Measurements from ENCODE around the gene UQCC2.
A peak's percentile ranks its signal among the peaks of the same experiment; 100 is the strongest.

Gene UQCC2

DNA sequence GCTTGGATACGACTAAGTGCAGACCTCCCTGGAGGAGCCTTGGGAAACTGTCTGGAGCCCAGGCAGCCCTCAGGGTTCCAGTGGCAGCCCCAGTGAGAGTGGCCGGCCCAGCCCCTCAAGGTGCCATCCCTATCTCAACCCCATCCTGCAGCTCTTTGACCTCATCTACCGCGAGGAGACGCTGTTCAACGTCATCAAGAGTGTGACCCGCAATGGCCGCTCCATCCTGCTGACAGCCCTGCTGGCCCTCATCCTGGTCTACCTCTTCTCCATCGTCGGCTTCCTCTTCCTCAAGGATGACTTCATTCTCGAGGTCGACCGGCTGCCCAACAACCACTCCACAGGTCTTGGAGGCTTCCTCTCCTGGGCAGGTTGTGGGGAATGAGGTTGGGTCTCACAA, 20.7 kb downstream of the UQCC2 start:
- DNase-seq (ENCODE audit: low read depth), result no peak

DNA sequence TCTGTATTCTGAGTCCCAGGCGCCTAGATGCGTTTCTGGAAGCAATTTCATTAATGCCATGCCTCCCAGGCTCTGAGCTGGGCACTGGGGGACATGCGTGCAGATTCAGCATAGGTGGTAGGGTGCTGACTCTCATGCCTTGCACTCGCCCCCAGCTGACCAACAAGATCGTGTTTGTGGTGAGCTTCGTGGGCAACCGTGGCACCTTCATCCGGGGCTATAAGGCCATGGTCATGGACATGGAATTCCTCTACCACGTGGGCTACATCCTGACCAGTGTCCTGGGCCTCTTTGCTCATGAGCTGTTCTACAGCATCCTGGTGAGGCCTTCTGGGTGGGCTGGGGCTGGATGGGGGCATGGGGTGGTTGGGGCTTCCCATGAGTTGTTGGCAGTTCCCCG, 21.6 kb downstream of the UQCC2 start:
- no peak for DNase-seq (ENCODE audit: low read depth)

DNA sequence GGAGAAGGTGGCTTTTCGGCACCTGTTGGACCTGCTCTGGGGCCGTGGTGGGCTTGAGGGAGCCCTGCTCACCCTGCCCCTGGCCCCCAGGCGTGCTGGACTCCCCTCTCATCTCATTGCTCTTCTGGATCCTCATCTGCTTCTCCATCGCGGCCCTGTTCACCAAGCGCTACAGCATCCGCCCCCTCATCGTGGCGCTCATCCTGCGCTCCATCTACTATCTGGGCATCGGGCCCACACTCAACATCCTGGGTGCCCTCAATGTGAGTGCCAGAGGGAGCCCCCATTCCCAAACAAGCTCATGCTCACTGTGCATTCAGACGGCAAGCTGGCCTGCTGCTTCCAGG, 22.4 kb downstream of the UQCC2 start:
- DNase-seq (ENCODE audit: low read depth), result no peak

DNA sequence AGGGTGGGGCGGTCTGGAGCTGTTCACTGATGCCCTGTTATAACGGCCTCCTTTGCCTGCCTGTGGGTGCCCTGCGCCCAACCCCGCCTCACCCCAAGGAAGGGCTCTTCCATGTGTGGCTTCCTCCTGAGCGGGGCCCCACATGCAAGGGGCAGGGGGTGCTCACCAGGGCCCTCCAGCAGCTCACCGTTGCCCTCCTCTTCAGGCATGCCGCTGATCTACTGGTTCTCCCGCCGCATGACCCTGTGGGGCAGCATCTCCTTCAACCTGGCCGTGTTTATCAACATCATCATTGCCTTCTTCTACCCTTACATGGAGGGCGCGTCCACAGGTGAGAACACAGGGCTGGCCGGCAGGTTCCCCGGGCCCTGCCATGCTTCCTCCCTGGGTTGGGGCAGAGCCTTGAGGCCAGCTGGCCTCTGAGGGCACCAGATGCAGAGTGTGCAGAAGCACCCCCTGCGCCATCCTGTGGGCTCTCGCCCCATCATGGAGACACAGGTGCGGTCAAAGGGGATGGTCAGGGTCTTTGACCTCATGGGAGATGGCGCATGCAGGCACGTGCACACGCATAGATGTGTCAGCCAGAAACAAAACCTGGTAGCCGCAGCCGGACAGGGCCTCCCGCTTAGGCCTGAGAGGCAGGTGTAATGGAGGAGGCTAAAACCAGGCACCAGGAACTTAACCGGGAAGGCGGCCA, 22.9 kb downstream of the UQCC2 start:
- DNase-seq (ENCODE audit: low read depth), result no peak

DNA sequence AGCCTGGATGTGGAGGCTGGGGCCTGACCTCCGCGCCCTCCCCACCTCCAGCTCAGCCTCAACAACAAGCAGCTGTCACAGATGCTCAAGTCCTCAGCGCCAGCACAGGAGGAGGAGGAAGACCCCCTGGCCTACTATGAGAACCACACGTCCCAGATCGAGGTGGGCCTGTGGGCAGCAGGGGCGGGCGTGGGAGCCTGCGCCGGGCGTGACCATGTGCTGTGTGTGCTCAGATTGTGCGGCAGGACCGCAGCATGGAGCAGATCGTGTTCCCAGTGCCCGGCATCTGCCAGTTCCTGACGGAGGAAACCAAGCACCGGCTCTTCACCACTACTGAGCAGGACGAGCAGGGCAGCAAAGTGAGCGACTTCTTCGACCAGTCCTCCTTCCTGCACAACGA, 23.5 kb downstream of the UQCC2 start:
- DNase-seq (ENCODE audit: low read depth), result no peak

DNA sequence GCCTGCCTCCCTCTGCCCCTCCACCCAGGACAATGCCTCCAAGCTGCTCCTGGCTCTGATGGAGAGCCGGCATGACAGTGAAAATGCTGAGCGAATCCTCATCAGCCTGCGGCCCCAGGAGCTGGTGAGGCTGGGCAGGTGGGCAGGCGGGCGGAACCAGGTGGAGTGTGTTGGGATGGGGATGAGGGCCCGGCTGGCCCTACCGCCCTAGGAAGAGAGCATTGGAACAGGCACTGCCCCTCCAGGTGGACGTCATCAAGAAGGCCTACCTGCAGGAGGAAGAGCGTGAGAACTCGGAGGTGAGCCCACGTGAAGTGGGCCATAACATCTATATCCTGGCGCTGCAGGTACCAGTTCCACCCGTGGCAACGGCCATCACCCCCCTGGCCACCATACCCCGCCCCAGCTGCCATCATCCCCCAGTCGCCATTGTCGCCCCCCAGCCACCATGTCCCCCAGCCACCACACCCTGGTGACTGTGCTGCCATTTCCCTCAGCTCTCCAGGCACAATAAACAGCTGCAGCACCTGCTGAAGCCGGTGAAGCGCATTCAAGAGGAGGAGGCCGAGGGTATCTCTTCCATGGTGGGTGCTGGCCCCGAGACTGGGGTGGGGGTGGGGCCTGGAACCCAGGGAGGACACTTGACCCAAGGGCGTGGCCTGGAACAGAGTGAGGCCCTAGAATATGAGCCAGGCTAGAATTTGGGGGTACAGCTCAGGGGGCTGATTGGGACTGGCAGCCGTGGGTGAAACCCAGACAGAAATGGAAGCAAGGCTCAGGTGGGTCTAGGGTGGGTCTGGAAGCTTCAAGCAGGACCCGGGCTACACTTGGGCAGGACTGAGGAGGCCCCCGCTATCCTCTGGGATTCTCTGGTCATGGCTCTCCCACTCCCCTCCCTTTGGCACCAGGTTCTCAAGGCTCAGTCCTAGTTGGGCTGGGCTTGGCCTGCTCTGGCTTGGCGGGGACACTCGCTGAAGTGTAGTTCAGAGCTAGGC, 24.2 kb downstream of the UQCC2 start:
- DNase-seq (ENCODE audit: low read depth), result no peak

DNA sequence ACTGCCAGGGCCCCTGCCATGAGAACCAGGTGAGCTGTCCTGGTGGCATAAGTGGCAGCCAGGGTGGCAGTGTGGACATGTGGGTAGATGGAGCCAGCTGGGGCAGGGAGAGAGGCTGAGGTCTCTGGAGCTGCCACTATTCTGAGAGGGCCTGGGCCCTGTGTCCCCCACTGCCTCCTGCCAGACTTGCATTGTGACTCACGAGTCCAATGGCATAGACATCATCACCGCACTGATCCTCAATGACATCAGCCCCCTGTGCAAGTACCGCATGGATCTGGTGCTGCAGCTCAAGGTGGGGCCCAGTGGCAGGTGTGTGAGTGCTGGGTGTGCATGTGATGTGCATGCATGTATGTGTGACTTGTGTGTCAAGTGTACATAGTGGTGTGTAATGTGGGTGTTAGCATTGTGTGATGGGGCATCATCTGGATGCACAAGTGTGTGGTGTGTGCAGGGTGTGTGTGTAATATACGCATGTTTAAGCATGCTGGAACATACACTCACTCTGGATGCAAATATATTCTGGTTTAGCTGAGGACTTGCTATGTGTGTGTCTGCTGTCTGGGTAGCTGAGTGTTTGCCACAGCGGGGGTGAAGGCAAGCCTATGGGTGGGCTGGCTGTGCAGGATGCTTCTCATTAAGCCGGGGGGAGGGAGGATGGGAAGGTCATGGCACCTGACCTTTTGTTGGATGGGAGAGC, 25.1 kb downstream of the UQCC2 start:
- DNase-seq (ENCODE audit: low read depth), result no peak

DNA sequence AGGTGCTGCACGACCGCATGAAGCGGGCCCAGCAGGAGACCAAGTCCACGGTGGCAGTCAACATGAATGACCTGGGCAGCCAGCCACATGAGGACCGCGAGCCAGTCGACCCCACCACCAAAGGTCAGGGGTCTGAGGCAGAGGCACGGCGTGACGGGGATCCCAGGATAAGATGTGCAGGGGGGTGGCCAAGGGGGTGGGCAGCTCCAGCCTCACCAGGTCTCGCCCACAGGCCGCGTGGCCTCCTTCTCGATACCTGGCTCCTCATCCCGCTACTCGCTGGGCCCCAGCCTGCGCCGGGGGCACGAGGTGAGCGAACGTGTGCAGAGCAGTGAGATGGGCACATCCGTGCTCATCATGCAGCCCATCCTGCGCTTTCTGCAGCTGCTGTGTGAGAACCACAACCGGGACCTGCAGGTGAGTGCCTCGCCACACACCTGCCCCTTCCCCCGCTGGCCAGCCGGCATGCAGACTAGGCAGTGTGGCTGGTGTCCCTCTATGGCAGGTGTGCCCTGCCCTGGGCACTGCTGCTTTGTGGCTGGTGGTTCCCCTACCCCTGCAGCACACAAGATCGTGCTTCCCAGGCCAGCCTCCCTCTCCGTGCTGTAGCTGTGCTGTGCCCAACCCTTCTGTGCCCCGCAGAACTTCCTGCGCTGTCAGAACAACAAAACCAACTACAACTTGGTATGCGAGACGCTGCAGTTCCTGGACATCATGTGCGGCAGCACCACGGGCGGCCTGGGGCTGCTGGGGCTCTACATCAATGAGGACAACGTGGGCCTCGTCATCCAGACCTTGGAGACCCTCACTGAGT, 25.9 kb downstream of the UQCC2 start:
- no peak for DNase-seq (ENCODE audit: low read depth)

DNA sequence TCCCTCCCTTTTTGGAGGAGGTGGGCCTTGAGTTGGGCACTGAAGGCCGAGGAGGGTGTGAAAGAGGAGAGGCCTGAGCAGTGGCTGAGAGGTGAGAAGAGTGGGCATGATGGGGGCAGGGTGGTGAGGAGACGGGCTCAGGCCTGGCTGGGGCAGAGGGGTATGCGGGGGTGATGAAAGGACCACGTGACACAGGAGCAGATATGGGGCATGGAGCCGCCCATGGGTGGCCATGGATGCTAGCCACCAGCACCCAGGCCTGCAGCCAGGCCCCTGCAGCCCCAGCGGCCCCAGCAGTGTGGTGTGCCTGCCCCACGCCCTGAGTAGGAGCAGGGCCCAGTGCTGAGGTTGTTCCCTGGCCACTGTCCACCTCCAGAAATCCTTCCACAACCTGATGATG, 26.5 kb downstream of the UQCC2 start:
- no peak for DNase-seq (ENCODE audit: low read depth)

DNA sequence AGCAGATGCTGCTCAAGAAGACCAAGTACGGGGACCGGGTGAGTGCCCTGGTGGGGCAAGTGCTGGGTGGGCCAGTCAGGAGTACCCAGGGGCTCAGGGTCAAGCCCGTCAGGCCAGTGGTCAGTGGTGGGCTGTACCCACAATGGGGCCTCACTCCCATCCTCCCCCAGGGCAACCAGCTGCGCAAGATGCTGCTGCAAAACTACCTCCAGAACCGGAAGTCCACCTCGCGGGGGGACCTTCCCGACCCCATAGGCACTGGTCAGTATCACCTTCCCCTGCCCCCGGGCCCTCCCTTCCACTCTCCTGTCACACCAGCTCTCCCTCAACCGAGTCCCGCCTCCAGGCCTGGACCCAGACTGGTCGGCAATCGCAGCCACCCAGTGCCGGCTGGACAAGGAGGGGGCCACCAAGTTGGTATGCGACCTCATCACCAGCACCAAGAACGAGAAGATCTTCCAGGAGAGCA, 27.0 kb downstream of the UQCC2 start:
- no peak for DNase-seq (ENCODE audit: low read depth)

DNA sequence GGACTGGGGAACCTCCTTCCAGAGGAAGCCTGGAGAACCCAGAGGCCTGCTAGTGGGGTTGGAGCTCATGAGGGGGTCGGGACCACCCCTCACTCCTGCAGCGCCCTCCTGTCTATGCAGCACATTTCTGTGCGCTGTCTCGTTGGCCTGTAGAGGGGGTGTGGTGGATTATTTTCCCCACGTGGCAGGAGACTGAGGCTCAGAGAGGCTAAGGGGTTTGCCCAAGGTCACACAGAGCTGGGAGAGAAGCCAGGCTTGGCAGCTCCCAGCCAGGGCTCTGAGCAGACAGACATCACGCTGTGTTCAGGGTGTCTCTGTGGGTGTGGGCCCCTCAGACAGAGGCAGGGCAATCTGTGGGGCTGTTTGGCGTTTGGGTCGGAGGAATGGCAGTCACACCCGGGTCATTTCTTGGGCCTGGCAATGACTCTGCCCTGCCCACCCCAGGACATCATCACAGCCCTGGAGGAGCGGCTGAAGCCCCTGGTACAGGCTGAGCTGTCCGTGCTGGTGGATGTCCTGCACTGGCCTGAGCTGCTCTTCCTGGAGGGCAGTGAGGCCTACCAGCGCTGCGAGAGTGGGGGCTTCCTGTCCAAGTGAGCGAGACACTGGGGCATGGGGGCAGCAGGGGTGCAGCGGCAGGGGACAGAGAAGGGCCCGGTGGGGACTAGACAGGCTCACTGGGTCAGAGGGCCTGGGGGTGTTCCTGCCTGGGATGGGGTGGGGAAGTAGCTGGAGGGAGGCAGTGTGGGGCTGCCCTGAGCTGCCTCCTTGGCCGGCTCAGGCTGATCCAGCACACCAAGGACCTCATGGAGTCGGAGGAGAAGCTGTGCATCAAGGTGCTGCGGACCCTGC, 27.7 kb downstream of the UQCC2 start:
- DNase-seq (ENCODE audit: low read depth), result no peak

DNA sequence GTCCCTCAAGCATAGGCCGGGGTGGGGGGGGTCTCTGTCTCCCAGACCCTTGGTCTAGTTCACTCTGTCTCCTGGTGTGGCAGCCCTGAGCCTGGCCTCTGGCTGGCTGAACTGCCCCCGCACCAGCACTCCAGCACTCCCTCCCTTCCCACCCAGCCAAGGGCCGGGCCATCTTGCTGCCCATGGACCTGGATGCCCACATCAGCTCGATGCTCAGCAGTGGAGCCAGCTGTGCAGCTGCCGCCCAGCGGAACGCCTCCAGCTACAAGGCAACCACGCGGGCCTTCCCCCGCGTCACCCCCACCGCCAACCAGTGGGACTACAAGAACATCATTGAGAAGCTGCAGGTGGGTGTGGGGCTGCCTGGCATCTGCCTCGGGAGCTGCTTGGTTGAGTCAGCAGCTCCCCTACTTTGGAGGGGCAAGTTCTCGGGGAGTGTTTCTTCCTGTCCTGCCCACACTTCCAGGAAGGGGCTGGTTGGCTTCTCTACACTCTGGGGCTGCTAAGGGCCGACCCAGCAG, 28.4 kb downstream of the UQCC2 start:
- peak; percentile 23 for DNase-seq (ENCODE audit: low read depth)

DNA sequence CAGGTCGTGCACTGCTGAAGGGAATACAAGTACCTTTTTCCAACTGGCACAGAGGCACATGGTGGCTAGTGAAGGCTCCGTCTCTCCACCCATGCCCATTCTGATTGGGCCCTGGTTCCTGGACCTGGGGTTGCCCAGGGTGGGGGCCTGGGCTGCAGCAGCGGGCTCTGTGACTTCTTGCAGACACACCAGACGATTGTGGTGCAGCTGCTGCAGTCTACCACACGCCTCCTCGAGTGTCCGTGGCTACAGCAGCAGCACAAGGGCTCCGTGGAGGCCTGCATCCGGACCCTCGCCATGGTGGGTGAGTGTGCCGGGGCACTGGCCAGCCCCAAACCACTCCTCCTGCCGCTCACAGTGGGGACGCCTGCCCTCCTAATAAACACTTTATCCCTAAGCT, 29.2 kb downstream of the UQCC2 start:
- no peak for DNase-seq (ENCODE audit: low read depth)

DNA sequence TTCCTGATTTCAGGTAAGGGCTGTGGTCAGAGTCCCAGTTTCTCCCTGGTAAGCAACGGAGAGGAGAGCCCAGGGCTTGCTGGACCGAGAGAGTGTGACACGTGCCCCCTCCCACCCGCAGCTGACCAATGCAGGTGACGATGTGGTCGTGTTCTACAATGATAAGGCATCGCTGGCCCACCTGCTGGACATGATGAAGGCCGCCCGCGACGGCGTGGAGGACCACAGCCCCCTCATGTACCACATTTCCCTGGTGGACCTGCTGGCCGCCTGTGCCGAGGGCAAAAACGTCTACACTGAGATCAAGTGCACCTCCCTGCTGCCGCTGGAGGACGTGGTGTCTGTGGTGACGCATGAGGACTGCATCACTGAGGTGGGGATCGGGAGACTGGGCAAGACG, 31.7 kb downstream of the UQCC2 start:
- no peak for DNase-seq (ENCODE audit: low read depth)

DNA sequence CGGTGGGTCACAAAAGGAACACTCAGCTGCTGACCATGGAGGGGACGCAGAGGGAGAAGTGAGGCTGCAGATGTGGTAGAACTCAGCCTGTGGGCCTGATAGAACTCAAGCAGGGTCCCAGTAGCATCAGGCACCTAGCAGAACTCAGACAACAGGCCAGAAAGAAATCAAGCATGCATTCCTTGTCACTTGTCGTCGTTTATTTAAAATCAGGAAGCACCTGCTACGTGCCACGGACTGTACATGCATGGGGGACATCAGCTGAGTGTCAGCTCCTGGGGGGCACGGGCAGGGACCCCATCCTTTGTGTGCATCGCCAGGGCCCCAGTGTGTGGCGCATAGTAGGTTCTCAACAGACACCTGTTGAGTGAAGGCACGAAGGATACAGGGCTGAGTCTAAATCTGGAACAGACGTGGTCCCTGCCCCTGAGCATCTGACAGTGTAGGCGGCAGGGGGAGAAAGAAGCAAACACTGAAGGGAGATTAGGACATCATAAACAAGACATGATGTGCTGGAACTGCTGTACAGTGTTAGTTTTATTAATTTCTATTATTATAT, 32.5 kb downstream of the UQCC2 start:
- DNase-seq (ENCODE audit: low read depth), result no peak

DNA sequence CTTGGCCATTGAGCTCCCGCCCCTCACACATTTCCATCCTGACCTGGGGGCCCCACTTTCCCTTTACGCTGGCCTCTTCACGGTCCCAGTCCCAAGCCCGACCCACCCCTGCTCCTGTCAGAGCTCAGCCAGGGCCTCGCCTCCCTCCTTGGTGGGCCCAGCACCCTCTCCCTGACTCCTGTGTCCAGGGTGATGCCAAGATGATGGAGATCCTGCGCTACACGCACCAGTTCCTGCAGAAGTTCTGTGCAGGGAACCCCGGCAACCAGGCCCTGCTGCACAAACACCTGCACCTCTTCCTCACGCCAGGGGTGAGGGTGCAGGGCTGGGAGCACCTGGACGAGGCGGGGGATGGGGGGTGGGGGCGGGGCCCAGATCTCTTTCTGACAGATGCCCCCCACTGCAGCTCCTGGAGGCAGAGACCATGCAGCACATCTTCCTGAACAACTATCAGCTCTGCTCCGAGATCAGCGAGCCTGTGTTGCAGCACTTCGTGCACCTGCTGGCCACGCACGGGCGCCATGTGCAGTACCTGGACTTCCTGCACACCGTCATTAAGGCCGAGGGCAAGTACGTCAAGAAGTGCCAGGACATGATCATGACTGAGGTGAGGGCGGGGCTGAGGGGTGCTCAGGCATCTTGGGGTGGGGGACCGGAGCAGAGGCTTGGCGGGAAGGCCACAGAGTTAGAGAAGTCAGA, 33.1 kb downstream of the UQCC2 start:
- DNase-seq (ENCODE audit: low read depth), result no peak

DNA sequence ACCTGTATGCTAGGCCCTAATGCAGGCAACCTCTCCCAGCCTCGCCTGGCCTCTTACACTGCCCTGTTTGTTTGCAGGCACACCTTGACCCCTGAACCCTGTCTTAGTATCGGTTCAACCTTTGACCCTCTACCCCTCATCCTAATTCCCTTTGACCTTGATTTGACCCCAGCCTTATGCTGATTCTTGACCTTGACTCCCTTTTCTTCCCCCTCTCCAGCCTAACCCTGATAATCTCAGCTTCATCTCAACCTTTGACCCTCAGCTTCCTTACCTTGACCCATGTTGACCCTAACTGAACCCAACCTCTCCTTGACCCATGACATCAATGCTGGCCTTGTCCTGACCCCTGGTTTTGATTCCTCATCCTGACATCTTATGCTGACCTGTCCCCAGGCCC, 33.8 kb downstream of the UQCC2 start:
- no peak for DNase-seq (ENCODE audit: low read depth)

DNA sequence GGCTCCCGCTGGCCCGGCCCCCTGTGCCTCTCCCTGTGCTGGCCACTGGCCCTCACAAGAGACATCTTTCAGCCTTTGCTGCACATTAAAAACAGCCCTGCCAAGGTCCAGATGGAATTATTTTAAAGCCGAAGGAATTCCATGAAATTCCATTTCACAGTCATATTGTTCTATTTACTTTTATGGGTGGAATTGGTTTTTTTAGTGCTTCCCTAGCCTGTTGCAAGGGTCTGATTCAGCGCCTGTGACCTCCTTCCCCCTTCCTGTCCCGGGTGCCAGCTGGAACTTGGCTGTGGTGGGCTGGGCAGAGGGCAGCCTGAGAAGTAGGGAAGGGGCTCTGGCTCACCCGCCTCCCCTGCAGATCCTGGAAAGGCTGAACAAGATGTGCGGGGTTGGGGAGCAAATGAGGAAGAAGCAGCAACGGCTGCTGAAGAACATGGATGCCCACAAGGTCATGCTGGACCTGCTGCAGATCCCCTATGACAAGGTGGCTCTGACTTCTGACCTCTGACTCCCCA, 34.3 kb downstream of the UQCC2 start:
- DNase-seq (ENCODE audit: low read depth), result no peak

DNA sequence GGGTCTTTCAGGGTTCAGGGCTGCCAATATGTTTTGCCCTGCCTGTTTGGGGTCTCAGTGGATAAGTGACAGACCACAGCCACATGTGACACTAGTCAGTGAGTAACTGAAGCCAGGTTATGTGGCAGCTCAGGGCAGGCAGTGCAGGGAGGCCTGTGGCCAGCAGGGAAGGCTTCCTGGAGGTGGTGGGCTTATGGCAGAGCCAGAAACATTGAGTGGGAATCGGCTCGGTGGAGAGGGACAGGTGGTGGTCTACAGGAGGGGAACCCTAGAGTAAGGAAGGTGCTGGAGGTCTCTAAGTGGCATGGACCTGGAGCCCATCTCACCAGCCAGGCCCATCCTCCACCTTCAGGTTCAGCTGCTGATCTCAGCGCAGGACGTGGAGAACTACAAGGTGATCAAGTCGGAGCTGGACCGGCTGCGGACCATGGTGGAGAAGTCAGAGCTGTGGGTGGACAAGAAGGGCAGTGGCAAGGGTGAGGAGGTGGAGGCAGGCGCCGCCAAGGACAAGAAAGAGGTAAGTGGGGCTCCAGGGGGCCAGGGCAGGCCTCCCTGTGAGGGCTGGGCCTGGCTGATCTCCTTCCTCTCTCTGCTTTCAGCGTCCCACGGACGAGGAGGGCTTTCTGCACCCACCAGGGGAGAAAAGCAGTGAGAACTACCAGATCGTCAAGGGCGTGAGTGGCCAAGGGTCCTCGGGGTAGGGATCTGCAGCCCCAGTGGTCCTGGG, 34.9 kb downstream of the UQCC2 start:
- DNase-seq (ENCODE audit: low read depth), result no peak
